GM23338 (cell line): Measurements from ENCODE around the gene FAM3D.

Source experiments
- CREB1 ChIP-seq: fragments of 250-450 bp; sonication (Bioruptor Pico); IDR thresholded peaks from 2 replicates; pipeline ENCODE4 v1.5.0; 2020; ENCODE audit warnings: low read depth, mild to moderate bottlenecking, moderate library complexity
- ETS1 ChIP-seq: IDR thresholded peaks from 2 replicates; pipeline ENCODE4 v1.6.1; 2016; ENCODE audit warnings: antibody characterized with exemption
- EZH2 ChIP-seq: fragments of 200-600 bp; sonication (generic); IDR thresholded peaks from one replicate; pipeline ENCODE4 v1.8.0; 2017; ENCODE audit warnings: antibody characterized with exemption, mild to moderate bottlenecking, low read depth; ENCODE audit not compliant: unreplicated experiment
- EZH2phosphoT487 ChIP-seq: fragments of 200-600 bp; sonication (generic); IDR thresholded peaks from one replicate; pipeline ENCODE4 v1.8.1; 2018; ENCODE audit warnings: antibody characterized with exemption; ENCODE audit not compliant: unreplicated experiment
- JUNB ChIP-seq: IDR thresholded peaks from one replicate; pipeline ENCODE4 v1.6.1; 2016; ENCODE audit warnings: antibody characterized with exemption; ENCODE audit not compliant: unreplicated experiment
- NANOG ChIP-seq: IDR thresholded peaks from 2 replicates; pipeline ENCODE4 v1.6.1; 2016; ENCODE audit warnings: antibody characterized with exemption, borderline replicate concordance
- POLR2AphosphoS5 ChIP-seq: IDR thresholded peaks from 2 replicates; pipeline ENCODE4 v1.6.1; 2016; ENCODE audit warnings: antibody characterized with exemption, low read depth
- STAT1 ChIP-seq: IDR thresholded peaks from one replicate; pipeline ENCODE4 v1.6.1; 2016; ENCODE audit warnings: antibody characterized with exemption; ENCODE audit not compliant: unreplicated experiment
- ZNF114 ChIP-seq: fragments of 250-450 bp; sonication (Bioruptor Pico); IDR thresholded peaks from 2 replicates; pipeline ENCODE4 v1.5.0; 2020; ENCODE audit warnings: mild to moderate bottlenecking, moderate library complexity
- TF ChIP-seq, protein P1 (sequence below), 2 experiments: fragments of 200-600 bp in 1 of 2; sonication (generic) in 1 of 2; conservative IDR thresholded peaks; 2 replicates each; pipeline versions ENCODE4 v1.5.1 to v1.6.1; 2016 to 2017; ENCODE audit warnings: antibody characterized with exemption in 2 of 2, low read depth in 2 of 2, mild to moderate bottlenecking in 2 of 2, moderate library complexity in 1 of 2
- TF ChIP-seq, protein P2 (sequence below): IDR thresholded peaks from one replicate; pipeline ENCODE4 v1.6.1; 2018; ENCODE audit warnings: antibody characterized with exemption; ENCODE audit not compliant: unreplicated experiment

DNA sequence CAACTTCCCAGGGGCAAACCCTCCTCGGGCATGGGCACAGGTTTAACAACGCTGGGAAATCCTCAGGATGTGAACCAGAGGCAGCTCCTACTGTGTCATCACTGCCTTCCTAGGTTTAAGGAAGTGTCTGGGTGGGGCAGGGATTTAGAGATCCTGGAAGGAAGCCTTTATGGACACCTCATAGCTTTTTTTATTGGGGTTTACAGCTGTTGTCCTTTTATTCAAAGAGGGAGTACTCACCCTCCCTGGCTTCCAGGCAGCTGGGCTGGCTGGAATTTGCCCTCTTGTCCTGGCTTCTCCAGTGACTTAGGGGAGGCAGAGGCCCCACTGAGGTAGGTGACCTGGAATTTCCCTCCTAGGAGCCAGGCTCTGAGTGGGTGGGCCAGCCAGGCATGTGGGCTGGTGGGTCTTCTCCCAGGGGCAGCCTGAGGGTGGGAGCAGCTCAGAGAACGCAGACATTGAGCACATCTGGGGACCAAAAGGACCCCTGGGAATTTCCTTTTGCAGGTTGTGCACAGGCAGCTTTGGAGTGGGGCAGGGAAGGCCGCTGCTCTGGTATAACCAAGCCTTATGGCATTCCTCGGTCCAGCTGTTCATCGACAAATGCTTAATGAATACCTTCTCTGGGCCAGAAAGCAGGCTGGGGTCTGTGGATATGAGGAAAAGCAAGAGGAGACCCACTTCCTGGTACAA is 13.5 kb upstream of the FAM3D start:
- TF ChIP-seq, protein P1, sequence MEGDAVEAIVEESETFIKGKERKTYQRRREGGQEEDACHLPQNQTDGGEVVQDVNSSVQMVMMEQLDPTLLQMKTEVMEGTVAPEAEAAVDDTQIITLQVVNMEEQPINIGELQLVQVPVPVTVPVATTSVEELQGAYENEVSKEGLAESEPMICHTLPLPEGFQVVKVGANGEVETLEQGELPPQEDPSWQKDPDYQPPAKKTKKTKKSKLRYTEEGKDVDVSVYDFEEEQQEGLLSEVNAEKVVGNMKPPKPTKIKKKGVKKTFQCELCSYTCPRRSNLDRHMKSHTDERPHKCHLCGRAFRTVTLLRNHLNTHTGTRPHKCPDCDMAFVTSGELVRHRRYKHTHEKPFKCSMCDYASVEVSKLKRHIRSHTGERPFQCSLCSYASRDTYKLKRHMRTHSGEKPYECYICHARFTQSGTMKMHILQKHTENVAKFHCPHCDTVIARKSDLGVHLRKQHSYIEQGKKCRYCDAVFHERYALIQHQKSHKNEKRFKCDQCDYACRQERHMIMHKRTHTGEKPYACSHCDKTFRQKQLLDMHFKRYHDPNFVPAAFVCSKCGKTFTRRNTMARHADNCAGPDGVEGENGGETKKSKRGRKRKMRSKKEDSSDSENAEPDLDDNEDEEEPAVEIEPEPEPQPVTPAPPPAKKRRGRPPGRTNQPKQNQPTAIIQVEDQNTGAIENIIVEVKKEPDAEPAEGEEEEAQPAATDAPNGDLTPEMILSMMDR (conservative IDR thresholded peaks at IDR 0.05; ENCODE audit: low read depth in 2 of 2): no peak
- TF ChIP-seq EZH2phosphoT487: no peak
- TF ChIP-seq CREB1 (CRISPR knock-in tag): no peak
- no peak for TF ChIP-seq NANOG
- TF ChIP-seq, protein P2, sequence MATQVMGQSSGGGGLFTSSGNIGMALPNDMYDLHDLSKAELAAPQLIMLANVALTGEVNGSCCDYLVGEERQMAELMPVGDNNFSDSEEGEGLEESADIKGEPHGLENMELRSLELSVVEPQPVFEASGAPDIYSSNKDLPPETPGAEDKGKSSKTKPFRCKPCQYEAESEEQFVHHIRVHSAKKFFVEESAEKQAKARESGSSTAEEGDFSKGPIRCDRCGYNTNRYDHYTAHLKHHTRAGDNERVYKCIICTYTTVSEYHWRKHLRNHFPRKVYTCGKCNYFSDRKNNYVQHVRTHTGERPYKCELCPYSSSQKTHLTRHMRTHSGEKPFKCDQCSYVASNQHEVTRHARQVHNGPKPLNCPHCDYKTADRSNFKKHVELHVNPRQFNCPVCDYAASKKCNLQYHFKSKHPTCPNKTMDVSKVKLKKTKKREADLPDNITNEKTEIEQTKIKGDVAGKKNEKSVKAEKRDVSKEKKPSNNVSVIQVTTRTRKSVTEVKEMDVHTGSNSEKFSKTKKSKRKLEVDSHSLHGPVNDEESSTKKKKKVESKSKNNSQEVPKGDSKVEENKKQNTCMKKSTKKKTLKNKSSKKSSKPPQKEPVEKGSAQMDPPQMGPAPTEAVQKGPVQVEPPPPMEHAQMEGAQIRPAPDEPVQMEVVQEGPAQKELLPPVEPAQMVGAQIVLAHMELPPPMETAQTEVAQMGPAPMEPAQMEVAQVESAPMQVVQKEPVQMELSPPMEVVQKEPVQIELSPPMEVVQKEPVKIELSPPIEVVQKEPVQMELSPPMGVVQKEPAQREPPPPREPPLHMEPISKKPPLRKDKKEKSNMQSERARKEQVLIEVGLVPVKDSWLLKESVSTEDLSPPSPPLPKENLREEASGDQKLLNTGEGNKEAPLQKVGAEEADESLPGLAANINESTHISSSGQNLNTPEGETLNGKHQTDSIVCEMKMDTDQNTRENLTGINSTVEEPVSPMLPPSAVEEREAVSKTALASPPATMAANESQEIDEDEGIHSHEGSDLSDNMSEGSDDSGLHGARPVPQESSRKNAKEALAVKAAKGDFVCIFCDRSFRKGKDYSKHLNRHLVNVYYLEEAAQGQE: no peak
- no peak for TF ChIP-seq EZH2
- no peak for TF ChIP-seq POLR2AphosphoS5
- TF ChIP-seq JUNB: no peak
- TF ChIP-seq ETS1: no peak
- no peak for TF ChIP-seq STAT1
- TF ChIP-seq ZNF114: no peak
